Measurements from ENCODE around the gene SFI1. TPM values are rescaled to one million over a fixed set of nuclear protein-coding genes. Genes with fewer than 3 reads are reported as not detected.
"Not testable (repeated sequence)": the region's sequence is repeated elsewhere in the genome, so short reads cannot be mapped to it uniquely, and the experiment has no call there.

The SFI1 gene
- total and polyA plus RNA-seq, 4 donors, result 16.7 to 59.6 (median 30.3) TPM

DNA sequence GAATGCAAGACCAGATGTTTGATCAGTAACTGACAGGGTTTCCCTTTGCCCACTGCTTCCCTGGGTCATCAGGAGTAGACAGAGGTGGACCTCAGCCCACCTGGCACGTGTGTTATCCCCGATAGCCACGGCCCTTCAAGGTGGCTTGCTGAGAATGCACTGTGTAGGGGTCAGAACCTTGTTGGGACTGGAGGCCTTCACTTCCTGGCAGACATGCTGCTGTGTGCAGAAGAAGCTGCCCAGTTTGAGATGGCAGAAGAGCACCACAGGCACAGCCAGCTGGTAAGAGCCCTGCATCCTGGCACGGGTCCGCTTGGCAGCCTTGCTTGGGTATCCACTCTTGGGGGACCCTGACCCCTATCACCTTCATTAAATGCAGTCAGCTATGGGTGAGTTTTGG is 81.8 kb downstream of the SFI1 start:
- no peak overlapping the region for H3K4me3 ChIP-seq (ENCODE audit: low read depth, low read length)
- H3K27ac ChIP-seq (ENCODE audit: low read depth, low read length), result no peak overlapping the region
- H3K27me3 ChIP-seq (ENCODE audit: control insufficient read depth, insufficient read depth, low read length), result no peaks in the 10 kb centered on the region
- peaks cover 9% of the 10 kb centered on the region for H3K4me1 ChIP-seq (ENCODE audit: control insufficient read depth, insufficient read depth, low read length)
- H3K36me3 ChIP-seq (ENCODE audit: control insufficient read depth, insufficient read depth, low read length), result peaks cover 24% of the 10 kb centered on the region
- no peak for DNase-seq (ENCODE audit: low read depth in 4 of 6, low spot score in 6 of 6)
- WGBS (ENCODE audit: insufficient coverage), result 93% methylated on average over 5 of the region's 5 CpGs
- H3K9me3 ChIP-seq (ENCODE audit: control insufficient read depth, insufficient read depth, low read length), result no peaks in the 10 kb centered on the region

GRCh38 chr22:31579835-31580242 is 83.5 kb downstream of the SFI1 start:
- H3K27me3 ChIP-seq (ENCODE audit: control insufficient read depth, insufficient read depth, low read length), result no peaks in the 10 kb centered on the region
- H3K27ac ChIP-seq (ENCODE audit: low read depth, low read length), result no peak overlapping the region
- H3K4me1 ChIP-seq (ENCODE audit: control insufficient read depth, insufficient read depth, low read length), result peaks cover 5% of the 10 kb centered on the region
- WGBS (ENCODE audit: insufficient coverage), result 86% methylated on average over 1 of the region's 1 CpG
- peak in 1 of 6 donors; percentile 55 for DNase-seq (ENCODE audit: low read depth in 4 of 6, low spot score in 6 of 6)
- peaks cover 22% of the 10 kb centered on the region for H3K36me3 ChIP-seq (ENCODE audit: control insufficient read depth, insufficient read depth, low read length)
- no peak overlapping the region for H3K4me3 ChIP-seq (ENCODE audit: low read depth, low read length)
- H3K9me3 ChIP-seq (ENCODE audit: control insufficient read depth, insufficient read depth, low read length), result no peaks in the 10 kb centered on the region

DNA sequence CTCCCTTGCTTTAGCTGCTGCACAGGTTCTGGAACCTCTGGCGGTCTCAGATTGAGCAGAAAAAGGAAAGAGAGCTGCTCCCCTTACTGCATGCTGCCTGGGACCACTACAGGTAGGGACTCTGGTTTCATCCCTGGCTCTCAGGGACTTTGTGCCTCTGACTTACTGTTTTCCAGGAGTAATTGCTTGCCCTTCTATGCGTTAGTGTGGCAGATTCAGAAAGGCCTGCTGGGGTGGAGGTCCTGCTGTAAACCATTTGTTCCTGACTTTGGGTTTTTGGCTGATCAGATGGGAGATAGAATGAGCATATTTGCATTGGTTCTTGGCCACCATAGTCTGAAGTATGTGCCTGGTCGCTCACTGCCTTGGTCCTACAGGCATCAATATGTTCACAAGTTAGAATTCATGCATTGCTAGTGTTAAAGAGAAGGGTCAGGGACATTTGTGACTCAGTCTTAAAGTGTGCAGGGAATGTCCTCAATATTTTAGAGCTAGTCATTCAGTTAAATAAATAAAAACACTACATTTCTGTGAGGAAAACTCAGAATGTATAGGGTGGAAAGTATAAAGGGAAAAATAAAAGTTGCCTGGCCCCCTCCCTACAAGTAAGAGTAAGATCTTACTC is 87.6 kb downstream of the SFI1 start:
- Histone ChIP-seq H3K9me3 (ENCODE audit: control insufficient read depth, insufficient read depth, low read length) (no peaks in the 10 kb centered on the region), H3K27ac (ENCODE audit: low read depth, low read length) (no peak overlapping the region), H3K27me3 (ENCODE audit: control insufficient read depth, insufficient read depth, low read length) (no peaks in the 10 kb centered on the region), H3K4me1 (ENCODE audit: control insufficient read depth, insufficient read depth, low read length) (no peaks in the 10 kb centered on the region), H3K36me3 (ENCODE audit: control insufficient read depth, insufficient read depth, low read length) (peaks cover 17% of the 10 kb centered on the region), H3K4me3 (ENCODE audit: low read depth, low read length) (no peak overlapping the region)
- no peak for DNase-seq (ENCODE audit: low read depth in 4 of 6, low spot score in 6 of 6)
- WGBS (ENCODE audit: insufficient coverage), result 96% methylated on average over 3 of the region's 3 CpGs

- WGBS (ENCODE audit: insufficient coverage), result 94% methylated on average over 2 of the region's 5 CpGs
- Histone ChIP-seq H3K9me3 (ENCODE audit: control insufficient read depth, insufficient read depth, low read length) (no peaks in the 10 kb centered on the region), H3K4me3 (ENCODE audit: low read depth, low read length) (no peak overlapping the region), H3K36me3 (ENCODE audit: control insufficient read depth, insufficient read depth, low read length) (peaks cover 16% of the 10 kb centered on the region), H3K27me3 (ENCODE audit: control insufficient read depth, insufficient read depth, low read length) (no peaks in the 10 kb centered on the region), H3K4me1 (ENCODE audit: control insufficient read depth, insufficient read depth, low read length) (no peaks in the 10 kb centered on the region), H3K27ac (ENCODE audit: low read depth, low read length) (no peak overlapping the region)
- no peak for DNase-seq (ENCODE audit: low read depth in 4 of 6, low spot score in 6 of 6)
These were observed 88.4 kb downstream of the SFI1 start for GRCh38 chr22:31584804-31585160.

- DNase-seq (ENCODE audit: low read depth in 4 of 6, low spot score in 6 of 6), result peak in 1 of 6 donors; percentile 20
- Histone ChIP-seq H3K4me1 (ENCODE audit: control insufficient read depth, insufficient read depth, low read length) (no peaks in the 10 kb centered on the region), H3K4me3 (ENCODE audit: low read depth, low read length) (no peak overlapping the region), H3K27ac (ENCODE audit: low read depth, low read length) (no peak overlapping the region), H3K36me3 (ENCODE audit: control insufficient read depth, insufficient read depth, low read length) (peaks cover 16% of the 10 kb centered on the region), H3K27me3 (ENCODE audit: control insufficient read depth, insufficient read depth, low read length) (no peaks in the 10 kb centered on the region), H3K9me3 (ENCODE audit: control insufficient read depth, insufficient read depth, low read length) (no peaks in the 10 kb centered on the region)
- WGBS (ENCODE audit: insufficient coverage), result 100% methylated on average over 1 of the region's 3 CpGs
These were observed 89.0 kb downstream of the SFI1 start for GRCh38 chr22:31585161-31585859.

DNA sequence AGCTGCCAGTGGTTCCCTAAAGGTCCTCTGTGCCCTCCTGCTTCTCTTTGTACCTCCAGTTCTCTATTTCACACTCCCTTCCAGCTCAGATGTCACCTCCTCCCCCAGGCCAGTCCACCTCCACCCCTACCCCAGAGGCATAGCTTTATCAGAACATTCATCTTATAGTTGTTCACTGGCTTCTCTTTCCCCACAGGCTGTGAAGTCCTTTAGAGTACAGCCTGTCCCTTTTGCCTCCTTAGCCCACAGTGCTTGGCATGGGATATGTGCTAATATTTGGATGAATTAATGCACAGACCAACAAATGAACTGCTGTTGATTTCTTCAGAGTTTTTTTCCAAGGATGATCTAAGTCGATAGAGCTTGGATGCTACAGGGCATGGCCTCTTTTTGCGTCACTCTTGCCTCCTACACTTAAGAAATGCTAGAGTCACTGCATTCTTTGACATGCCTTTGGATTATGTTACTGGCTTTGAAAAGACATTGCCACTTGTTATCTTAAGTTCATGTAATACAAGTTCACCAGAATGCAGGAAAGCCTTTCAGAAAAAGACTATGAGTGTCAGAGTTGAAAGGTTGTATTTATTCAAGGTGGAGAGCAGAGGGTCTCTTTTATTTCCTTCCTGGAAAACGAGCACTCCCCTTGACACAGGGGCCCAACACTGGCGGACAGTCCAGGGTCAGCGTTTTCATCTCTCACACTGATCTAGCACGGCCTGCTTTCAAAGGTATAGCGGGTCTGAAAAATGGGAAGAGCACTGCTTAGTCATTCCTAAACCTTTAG is 90.0 kb downstream of the SFI1 start:
- Histone ChIP-seq H3K27me3 (ENCODE audit: control insufficient read depth, insufficient read depth, low read length) (no peaks in the 10 kb centered on the region), H3K9me3 (ENCODE audit: control insufficient read depth, insufficient read depth, low read length) (no peaks in the 10 kb centered on the region), H3K27ac (ENCODE audit: low read depth, low read length) (no peak overlapping the region), H3K4me1 (ENCODE audit: control insufficient read depth, insufficient read depth, low read length) (no peaks in the 10 kb centered on the region), H3K4me3 (ENCODE audit: low read depth, low read length) (no peak overlapping the region), H3K36me3 (ENCODE audit: control insufficient read depth, insufficient read depth, low read length) (peaks cover 12% of the 10 kb centered on the region)
- DNase-seq (ENCODE audit: low read depth in 4 of 6, low spot score in 6 of 6), result no peak
- WGBS (ENCODE audit: insufficient coverage), result 89% methylated on average over 5 of the region's 7 CpGs

DNA sequence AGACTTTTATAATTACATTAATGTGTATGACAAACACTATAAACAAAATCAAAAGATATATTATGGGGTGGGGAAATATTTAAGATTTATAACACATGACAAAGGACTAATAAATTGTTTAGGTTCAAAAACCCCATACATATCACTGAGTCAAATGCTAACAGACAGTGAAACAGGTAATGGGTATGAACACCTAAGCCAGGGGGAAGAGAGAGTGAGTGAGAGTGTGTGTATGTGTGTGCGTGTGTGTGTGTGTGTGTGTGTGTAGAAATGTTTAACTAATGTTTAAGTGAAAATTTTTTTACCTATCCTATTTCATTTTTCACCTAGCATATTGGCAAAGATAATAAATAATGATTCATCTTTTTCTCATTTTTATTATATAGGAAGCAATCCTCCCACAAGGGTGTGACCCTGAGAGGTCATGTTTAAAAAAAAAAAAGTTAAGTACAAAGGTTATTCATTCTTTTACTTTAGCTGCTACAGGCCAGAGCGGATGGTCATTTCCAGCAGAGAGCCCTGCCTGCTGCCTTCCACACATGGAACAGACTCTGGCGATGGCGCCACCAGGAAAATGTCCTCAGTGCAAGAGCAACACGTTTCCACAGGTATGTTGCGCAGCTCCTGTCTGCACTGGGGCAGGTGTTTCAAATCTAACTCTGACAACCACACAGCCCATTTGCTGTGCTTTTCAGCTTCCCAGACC is 92.8 kb downstream of the SFI1 start:
- Histone ChIP-seq H3K4me3 (ENCODE audit: low read depth, low read length) (no peak overlapping the region), H3K36me3 (ENCODE audit: control insufficient read depth, insufficient read depth, low read length) (peaks cover 12% of the 10 kb centered on the region), H3K4me1 (ENCODE audit: control insufficient read depth, insufficient read depth, low read length) (no peaks in the 10 kb centered on the region), H3K27ac (ENCODE audit: low read depth, low read length) (no peak overlapping the region), H3K27me3 (ENCODE audit: control insufficient read depth, insufficient read depth, low read length) (no peaks in the 10 kb centered on the region), H3K9me3 (ENCODE audit: control insufficient read depth, insufficient read depth, low read length) (no peaks in the 10 kb centered on the region)
- 100% methylated on average over 4 of the region's 6 CpGs for WGBS (ENCODE audit: insufficient coverage)
- no peak for DNase-seq (ENCODE audit: low read depth in 4 of 6, low spot score in 6 of 6)

- H3K36me3 ChIP-seq (ENCODE audit: control insufficient read depth, insufficient read depth, low read length), result peaks cover 17% of the 10 kb centered on the region
- no CpG with 5 or more reads among the region's 2 CpGs for WGBS (ENCODE audit: insufficient coverage)
- not testable (repeated sequence) for H3K9me3 ChIP-seq (ENCODE audit: control insufficient read depth, insufficient read depth, low read length); H3K27me3 ChIP-seq (ENCODE audit: control insufficient read depth, insufficient read depth, low read length); H3K27ac ChIP-seq (ENCODE audit: low read depth, low read length); H3K4me3 ChIP-seq (ENCODE audit: low read depth, low read length); H3K4me1 ChIP-seq (ENCODE audit: control insufficient read depth, insufficient read depth, low read length); DNase-seq (ENCODE audit: low read depth in 4 of 6, low spot score in 6 of 6)
These were observed 93.8 kb downstream of the SFI1 start for GRCh38 chr22:31590161-31590560.

DNA sequence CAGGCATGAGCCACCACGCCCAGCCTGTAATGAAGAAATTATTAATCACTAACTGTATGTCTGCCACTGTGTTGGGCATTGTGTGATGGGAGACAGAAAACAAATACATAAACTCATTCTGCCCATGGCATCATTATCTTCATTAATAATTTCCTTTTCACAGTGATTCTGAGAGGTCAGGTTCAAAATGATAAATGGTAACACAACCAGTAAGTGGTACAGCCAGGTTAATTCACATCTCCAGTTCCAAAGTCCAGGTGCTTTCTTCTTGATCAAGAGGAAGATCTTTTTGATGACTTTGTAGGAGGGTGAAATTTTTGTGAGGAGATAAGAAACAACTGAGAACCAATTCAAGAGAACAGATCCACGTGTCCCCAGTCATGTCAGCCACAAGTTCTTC is 98.9 kb downstream of the SFI1 start:
- no peaks in the 10 kb centered on the region for H3K27me3 ChIP-seq (ENCODE audit: control insufficient read depth, insufficient read depth, low read length)
- H3K27ac ChIP-seq (ENCODE audit: low read depth, low read length), result no peak overlapping the region
- WGBS (ENCODE audit: insufficient coverage), result 90% methylated on average over 1 of the region's 2 CpGs

More for the DNA sequence above, 98.9 kb downstream of the SFI1 start:
- Histone ChIP-seq H3K4me3 (ENCODE audit: low read depth, low read length) (no peak overlapping the region), H3K4me1 (ENCODE audit: control insufficient read depth, insufficient read depth, low read length) (no peaks in the 10 kb centered on the region), H3K9me3 (ENCODE audit: control insufficient read depth, insufficient read depth, low read length) (no peaks in the 10 kb centered on the region), H3K36me3 (ENCODE audit: control insufficient read depth, insufficient read depth, low read length) (peaks cover 6% of the 10 kb centered on the region)
- no peak for DNase-seq (ENCODE audit: low read depth in 4 of 6, low spot score in 6 of 6)
